K562 (cell line): ENCODE results near the gene CCDC92. TPM values are rescaled to one million over a fixed set of nuclear protein-coding genes. Genes with fewer than 3 reads are reported as not detected.

ENCODE experiments used
- ATAC-seq: fragments of 200-7000 bp; cut with Tn5 transposase; 3 replicates; pipeline ENCODE4 v1.9.1; 2020; ENCODE audit warnings: moderate library complexity
- BruUV-seq: library from RNA; stranded (reverse); fragments of 400-500 nt; replicated peaks from 2 replicates; lab custom pipeline; 2021; lab: Mats Ljungman, UMichigan
- CTCF ChIA-PET: fragments of 300-600 bp; formaldehyde crosslinking; extraction: SDS; loops from one replicate; lab custom pipeline; 2021; ENCODE audit warnings: low intra/inter-chr PET ratio; lab: Yijun Ruan, JAX
- POLR2A ChIA-PET: fragments of 300-600, 350-650 bp; sonication (Branson Sonifier 250); formaldehyde crosslinking; extraction: SDS; loops from one replicate; lab custom pipeline; 2021; ENCODE audit warnings: antibody characterized with exemption, inconsistent platforms; lab: Yijun Ruan, JAX
- DNase-seq, 4 experiments: peaks; one replicate each; pipeline versions ENCODE4 v3.0.0 to v3.0.0-alpha.2; 2011 to 2018; ENCODE audit warnings: low spot score in 3 of 4, mixed read lengths in 3 of 4; ENCODE audit errors: extremely low read depth in 1 of 4
- FAIRE-seq: peaks from 2 replicates; lab custom pipeline; 2011; peaks lifted over from hg19 to GRCh38; lab: Jason Lieb, UNC
- H2AFZ ChIP-seq: 2 replicates; pipeline ENCODE4 v1.6.0; 2011; ENCODE audit warnings: low read depth, low read length, control low read depth, inconsistent platforms
- H3K27ac ChIP-seq: fragments of 200-600 bp; 3 replicates; pipeline ENCODE4 v1.8.0; 2011; ENCODE audit warnings: low read depth, mild to moderate bottlenecking, control low read depth, inconsistent platforms, low read length, moderate library complexity, mixed read lengths; ENCODE audit errors: extremely low read depth
- H3K27me3 ChIP-seq, 2 experiments: fragments of 300-600 bp in 1 of 2; 2 replicates in 1 of 2; 3 replicates in 1 of 2; pipeline versions ENCODE4 v1.6.0 to v1.8.0; 2011; ENCODE audit warnings: inconsistent platforms in 2 of 2, low read length in 2 of 2, mild to moderate bottlenecking in 1 of 2, mixed read lengths in 1 of 2, moderate library complexity in 1 of 2; ENCODE audit not compliant: control insufficient read depth in 2 of 2, insufficient read depth in 2 of 2
- H3K36me3 ChIP-seq: fragments of 300-600 bp; 3 replicates; pipeline ENCODE4 v1.8.0; 2011; ENCODE audit warnings: mild to moderate bottlenecking, low read length, inconsistent platforms; ENCODE audit not compliant: control insufficient read depth, insufficient read depth
- H3K4me1 ChIP-seq, 2 experiments: fragments of 200-600 bp in 1 of 2; replicated peaks in 1 of 2; 2 replicates in 1 of 2; 3 replicates in 1 of 2; pipeline versions ENCODE4 v1.5.1 to v1.8.0; 2011; ENCODE audit warnings: inconsistent platforms in 2 of 2, low read length in 2 of 2, mild to moderate bottlenecking in 1 of 2, mixed read lengths in 1 of 2, moderate library complexity in 1 of 2; ENCODE audit not compliant: control insufficient read depth in 2 of 2, insufficient read depth in 2 of 2
- H3K4me2 ChIP-seq: 2 replicates; pipeline ENCODE4 v1.6.1; 2011; ENCODE audit warnings: low read length, control low read depth, inconsistent platforms, mixed read lengths; ENCODE audit not compliant: insufficient read depth
- H3K4me3 ChIP-seq: fragments of 200-600 bp; sonication (generic), shearing (Covaris generic); 2 replicates; pipeline ENCODE4 v1.5.1; 2016; ENCODE audit warnings: control low read depth, inconsistent platforms
- H3K79me2 ChIP-seq: fragments of 200-600 bp; 3 replicates; pipeline ENCODE4 v1.8.0; 2011; ENCODE audit warnings: low read length, inconsistent platforms; ENCODE audit not compliant: control insufficient read depth, insufficient read depth
- H3K9ac ChIP-seq, 2 experiments: 2 replicates each; pipeline versions ENCODE4 v1.6.0 to v1.6.1; 2011; ENCODE audit warnings: low read depth in 2 of 2, low read length in 2 of 2, control low read depth in 1 of 2, inconsistent platforms in 1 of 2, mild to moderate bottlenecking in 1 of 2, mixed read lengths in 1 of 2; ENCODE audit not compliant: insufficient read depth in 1 of 2
- H3K9me1 ChIP-seq: one replicate; pipeline ENCODE4 v1.6.0; 2011; ENCODE audit warnings: inconsistent platforms, mild to moderate bottlenecking, low read length, moderate library complexity; ENCODE audit not compliant: control insufficient read depth, insufficient read depth
- H3K9me3 ChIP-seq: replicated peaks from 2 replicates; pipeline ENCODE4 v1.5.1; 2011; ENCODE audit warnings: low read depth, low read length, inconsistent platforms; ENCODE audit not compliant: control insufficient read depth, insufficient read depth
- H4K20me1 ChIP-seq: replicated peaks from 2 replicates; pipeline ENCODE4 v1.6.1; 2011; ENCODE audit warnings: low read length, inconsistent platforms, mixed read lengths; ENCODE audit not compliant: control insufficient read depth, insufficient read depth
- ARID3B ChIP-seq: fragments of 250-450 bp; sonication (Bioruptor Pico); IDR thresholded peaks from 2 replicates; pipeline ENCODE4 v1.4.0; 2020; ENCODE audit warnings: borderline replicate concordance
- BDP1 ChIP-seq: IDR thresholded peaks from 3 replicates; pipeline ENCODE4 v1.6.1; 2011; ENCODE audit not compliant: insufficient read length, insufficient read depth
- CHD4 ChIP-seq: fragments of 200-600 bp; sonication (generic); IDR thresholded peaks from 3 replicates; pipeline ENCODE4 v1.6.1; 2012; ENCODE audit warnings: low read depth, mild to moderate bottlenecking, mixed read lengths, low read length, inconsistent platforms; ENCODE audit not compliant: insufficient read depth, insufficient replicate concordance, poor library complexity, severe bottlenecking
- CTBP1 ChIP-seq: fragments of 450-650 bp; IDR thresholded peaks from 2 replicates; pipeline ENCODE4 v1.6.1; 2016; ENCODE audit warnings: borderline replicate concordance
- DNMT1 ChIP-seq: fragments of 450-650 bp; IDR thresholded peaks from 2 replicates; pipeline ENCODE4 v1.6.1; 2016; ENCODE audit warnings: antibody characterized with exemption, mild to moderate bottlenecking
- MAFK ChIP-seq: IDR thresholded peaks from 2 replicates; pipeline ENCODE4 v1.6.1; 2011; ENCODE audit warnings: low read length, improper control_type of control experiment
- NR4A1 ChIP-seq, 2 experiments: fragments of 250-450 bp in 1 of 2; fragments of 450-650 bp in 1 of 2; sonication (Bioruptor Pico) in 1 of 2; IDR thresholded peaks; 2 replicates each; pipeline versions ENCODE4 v1.4.0 to v1.6.1; 2016 to 2020; ENCODE audit warnings: mild to moderate bottlenecking in 2 of 2, missing compliant biosample characterization in 1 of 2, missing genetic modification characterization in 1 of 2, moderate library complexity in 1 of 2
- PHF8 ChIP-seq: fragments of 200-600 bp; sonication (generic); IDR thresholded peaks from 2 replicates; pipeline ENCODE4 v1.6.1; 2012; ENCODE audit warnings: mixed run types, mild to moderate bottlenecking, inconsistent platforms, low read length, moderate library complexity, borderline replicate concordance
- PRMT5 ChIP-seq: sonication (generic); formaldehyde crosslinking; IDR thresholded peaks from 2 replicates; pipeline ENCODE4 v1.5.0; 2020; ENCODE audit warnings: missing genetic modification reagents
- SP2 ChIP-seq: IDR thresholded peaks from 2 replicates; pipeline ENCODE4 v1.6.1; 2011; ENCODE audit warnings: mild to moderate bottlenecking, low read depth, low read length, moderate library complexity; ENCODE audit not compliant: poor library complexity, severe bottlenecking; ENCODE audit errors: extremely low read depth
- TGIF2 ChIP-seq: sonication (generic); formaldehyde crosslinking; IDR thresholded peaks from 2 replicates; pipeline ENCODE4 v1.8.1; 2022; ENCODE audit warnings: mild to moderate bottlenecking, missing genetic modification reagents, moderate library complexity
- ZFP30 ChIP-seq: fragments of 250-450 bp; sonication (Bioruptor Pico); IDR thresholded peaks from 2 replicates; pipeline ENCODE4 v1.8.0; 2022; ENCODE audit warnings: moderate library complexity, mild to moderate bottlenecking, inconsistent platforms, borderline replicate concordance
- ZNF133 ChIP-seq: fragments of 250-450 bp; sonication (Bioruptor Pico); IDR thresholded peaks from 2 replicates; pipeline ENCODE4 v1.4.0; 2020; ENCODE audit warnings: mild to moderate bottlenecking
- ZNF384 ChIP-seq: IDR thresholded peaks from 2 replicates; pipeline ENCODE4 v1.6.1; 2012; ENCODE audit warnings: low read depth, low read length, improper control_type of control experiment
- ZNF639 ChIP-seq, 2 experiments: fragments of 200-800 bp in 1 of 2; sonication (Bioruptor generic) in 1 of 2; sonication (generic) in 1 of 2; formaldehyde crosslinking in 1 of 2; IDR thresholded peaks in 1 of 2; conservative IDR thresholded peaks in 1 of 2; 2 replicates each; pipeline versions ENCODE4 v1.5.0 to v1.6.1; 2016 to 2020; ENCODE audit warnings: missing compliant biosample characterization in 1 of 2, missing genetic modification characterization in 1 of 2, missing genetic modification reagents in 1 of 2
- WGBS: fragments of 100-300 bp; shearing (Covaris generic); methylation state at CpG from one replicate; pipeline ENCODE4 v1.1.6; 2016; ENCODE audit warnings: low coverage, mixed read lengths; ENCODE audit not compliant: insufficient coverage; ENCODE audit errors: missing lambda C conversion rate; 5-methylcytosine and 5-hydroxymethylcytosine counted together
- in situ Hi-C: fragments of 300-500 bp; cut with MboI; formaldehyde crosslinking; loops from 4 replicates; pipeline ENCODE4 v1.15.0; 2018; ENCODE audit warnings: inconsistent platforms, mixed read lengths
- intact Hi-C: fragments of 100-400 bp; cut with micrococcal nuclease; formaldehyde crosslinking; loops from 2 replicates; pipeline ENCODE4 v1.14.2; 2022
- polyA plus RNA-seq, 8 experiments: library from polyadenylated mRNA; depleted of rRNA in 4 of 8; stranded (reverse) in 5 of 8; unstranded in 3 of 8; fragments of >200 nt; fragmentation: Nextera tagmentation in 2 of 8; fragmentation: Illumina TruSeq in 1 of 8; extraction: Ambion mirVana in 2 of 8; extraction: Trizol in 1 of 8; gene quantifications; 2 replicates each; pipeline versions ENCODE4 v1.2.1 to v1.2.3, GENCODE V29; 2011 to 2014; ENCODE audit warnings: inconsistent platforms in 1 of 8, missing spikeins in 1 of 8
- total RNA-seq, 7 experiments: library from RNA; depleted of rRNA in 6 of 7; stranded (reverse); fragments of >200 nt in 6 of 7; fragmentation: Illumina TruSeq in 2 of 7; extraction: Trizol in 2 of 7; gene quantifications; 2 replicates each; pipeline versions ENCODE4 v1.2.1 to v1.2.3, GENCODE V29; 2011 to 2021; ENCODE audit warnings: low replicate concordance in 1 of 7

The CCDC92 gene
- total and polyA plus RNA-seq, 9 of the 15 experiments (the other 6 are each of a cell fraction or from before 2014, with no cell fraction given): 0.27 to 5.9 (median 2.1) TPM

- intact Hi-C loops: loop anchor here (2.0 kb wide), 1 partner anchor 129 kb away; no protein-coding TSS in a partner anchor
- no TSS peak for BruUV-seq
- H3K79me2 ChIP-seq: no peaks in the 10 kb centered on the region
- ATAC-seq (no peak), DNase-seq (no peak), FAIRE-seq (no peak)
- H3K9me1 ChIP-seq: no peaks in the 10 kb centered on the region
- peaks cover 5% of the 10 kb centered on the region; the same call in 1 of the 2 replicates for H4K20me1 ChIP-seq
- peaks cover 0 to 7% of the 10 kb centered on the region in 2 experiments; a peak in 1 of 5 replicates for H3K4me1 ChIP-seq
- no peak overlapping the region for H3K27ac ChIP-seq
- H3K27me3 ChIP-seq: peaks cover 60 to 69% of the 10 kb centered on the region in 2 experiments; a peak in 4 of 5 replicates
- ChIA-PET CTCF (interaction anchor here (0.9 kb wide), 1 partner anchor 80 kb away, joined by 5 read pairs; no protein-coding TSS in a partner anchor), POLR2A (interaction anchor here (0.7 kb wide), 1 partner anchor 13 kb away, joined by 4 read pairs; no protein-coding TSS in a partner anchor)
- no peaks in the 10 kb centered on the region for H3K36me3 ChIP-seq
- no peaks in the 10 kb centered on the region for H3K9me3 ChIP-seq
- no peak overlapping the region for H2AFZ ChIP-seq
- H3K4me3 ChIP-seq: no peak overlapping the region
- in situ Hi-C loops: no loop called here
- WGBS: 4% methylated on average over 22 of the region's 22 CpGs
- H3K9ac ChIP-seq: no peak overlapping the region
- H3K4me2 ChIP-seq: no peak overlapping the region
- TF ChIP-seq NR4A1 (CRISPR knock-in tag; IDR thresholded peaks at IDR 0.05) (no peak), NR4A1 (tag; IDR thresholded peaks at IDR 0.05) (no peak), ZNF133 (CRISPR knock-in tag) (no peak), CHD4 (no peak), BDP1 (no peak), TGIF2 (CRISPR knock-in tag) (no peak), ZFP30 (CRISPR knock-in tag) (no peak), PRMT5 (CRISPR knock-in tag) (no peak), ZNF384 (no peak), PHF8 (no peak), CTBP1 (no peak), ZNF639 (CRISPR knock-in tag; conservative IDR thresholded peaks at IDR 0.05 in 1 of 2, IDR thresholded peaks at IDR 0.05 in 1 of 2) (no peak), MAFK (no peak), ARID3B (CRISPR knock-in tag) (no peak), SP2 (no peak), DNMT1 (no peak)
Measured at GRCh38 chr12:123903301-123904065, 69.1 kb downstream of the CCDC92 start.
